H9 (cell line): Measurements from ENCODE around the gene CDH5. TPM values are rescaled to one million over a fixed set of nuclear protein-coding genes. Genes with fewer than 3 reads are reported as not detected.

Experiments used
- DNase-seq: peaks from one replicate; pipeline ENCODE4 v3.0.0-alpha.2; 2017
- H2AFZ ChIP-seq: one replicate; pipeline ENCODE4 v1.6.1; 2013; ENCODE audit warnings: mild to moderate bottlenecking, low read length, control low read depth, moderate library complexity
- H2AK5ac ChIP-seq: 2 replicates; pipeline ENCODE4 v1.6.1; 2013; ENCODE audit warnings: low read length, control low read depth, mixed read lengths; ENCODE audit not compliant: insufficient read length
- H2BK120ac ChIP-seq: one replicate; pipeline ENCODE4 v1.6.1; 2013; ENCODE audit warnings: low read depth, mild to moderate bottlenecking, low read length, control low read depth, inconsistent platforms; ENCODE audit not compliant: poor library complexity, severe bottlenecking
- H2BK12ac ChIP-seq: 2 replicates; pipeline ENCODE4 v1.6.1; 2013; ENCODE audit warnings: low read length, control low read depth, mixed read lengths, low read depth; ENCODE audit not compliant: insufficient read length
- H2BK15ac ChIP-seq: 2 replicates; pipeline ENCODE4 v1.6.1; 2013; ENCODE audit warnings: low read depth, low read length, control low read depth
- H2BK20ac ChIP-seq: one replicate; pipeline ENCODE4 v1.6.1; 2013; ENCODE audit warnings: low read depth, mild to moderate bottlenecking, low read length, control low read depth, inconsistent platforms; ENCODE audit not compliant: poor library complexity, severe bottlenecking
- H2BK5ac ChIP-seq: 2 replicates; pipeline ENCODE4 v1.6.1; 2013; ENCODE audit warnings: low read length, control low read depth, mixed read lengths; ENCODE audit not compliant: insufficient read length
- H3K14ac ChIP-seq: 2 replicates; pipeline ENCODE4 v1.6.1; 2013; ENCODE audit warnings: low read length, control low read depth; ENCODE audit not compliant: insufficient read depth
- H3K18ac ChIP-seq: 2 replicates; pipeline ENCODE4 v1.6.1; 2013; ENCODE audit warnings: low read depth, mild to moderate bottlenecking, mixed read lengths, low read length, control low read depth; ENCODE audit not compliant: insufficient read length
- H3K23ac ChIP-seq: 2 replicates; pipeline ENCODE4 v1.6.1; 2013; ENCODE audit warnings: low read length, control low read depth, mixed read lengths, low read depth; ENCODE audit not compliant: insufficient read length
- H3K23me2 ChIP-seq: 2 replicates; pipeline ENCODE4 v1.6.1; 2013; ENCODE audit warnings: low read depth, mild to moderate bottlenecking, mixed read lengths, low read length, control low read depth; ENCODE audit not compliant: insufficient read length, poor library complexity, severe bottlenecking
- H3K27ac ChIP-seq: 2 replicates; pipeline ENCODE4 v1.5.1; 2013; ENCODE audit warnings: low read length, control low read depth, mixed read lengths, low read depth; ENCODE audit not compliant: insufficient read length
- H3K27me3 ChIP-seq: 2 replicates; pipeline ENCODE4 v1.6.1; 2013; ENCODE audit warnings: low read length, control low read depth, inconsistent platforms; ENCODE audit not compliant: insufficient read depth
- H3K4ac ChIP-seq: 2 replicates; pipeline ENCODE4 v1.6.1; 2013; ENCODE audit warnings: low read depth, mild to moderate bottlenecking, control low read depth, inconsistent platforms, low read length, moderate library complexity
- H3K4me1 ChIP-seq: 2 replicates; pipeline ENCODE4 v1.6.1; 2013; ENCODE audit warnings: low read length, control low read depth, inconsistent platforms; ENCODE audit not compliant: insufficient read depth
- H3K4me2 ChIP-seq: 2 replicates; pipeline ENCODE4 v1.6.1; 2013; ENCODE audit warnings: low read length, control low read depth, mixed read lengths; ENCODE audit not compliant: insufficient read length, insufficient read depth
- H3K56ac ChIP-seq: 2 replicates; pipeline ENCODE4 v1.6.1; 2013; ENCODE audit warnings: low read depth, mild to moderate bottlenecking, mixed read lengths, low read length, control low read depth; ENCODE audit not compliant: insufficient read length
- H3K79me1 ChIP-seq: 2 replicates; pipeline ENCODE4 v1.6.1; 2013; ENCODE audit warnings: low read depth, mild to moderate bottlenecking, moderate library complexity, low read length, control low read depth, inconsistent platforms; ENCODE audit not compliant: insufficient read depth, poor library complexity, severe bottlenecking
- H3K79me2 ChIP-seq: 2 replicates; pipeline ENCODE4 v1.6.1; 2013; ENCODE audit warnings: low read length, control low read depth, inconsistent platforms; ENCODE audit not compliant: insufficient read depth
- H3K9ac ChIP-seq: 2 replicates; pipeline ENCODE4 v1.6.1; 2013; ENCODE audit warnings: low read length, control low read depth, mixed read lengths; ENCODE audit not compliant: insufficient read length; ENCODE audit errors: extremely low read depth
- H3K9me3 ChIP-seq: one replicate; pipeline ENCODE4 v1.6.1; 2013; ENCODE audit warnings: low read depth, low read length, inconsistent platforms; ENCODE audit not compliant: control insufficient read depth
- H3T11ph ChIP-seq: one replicate; pipeline ENCODE4 v1.6.1; 2013; ENCODE audit warnings: mild to moderate bottlenecking, low read length, control low read depth, inconsistent platforms
- H4K20me1 ChIP-seq: one replicate; pipeline ENCODE4 v1.6.1; 2013; ENCODE audit not compliant: control insufficient read depth, insufficient read length, insufficient read depth
- H4K5ac ChIP-seq: 2 replicates; pipeline ENCODE4 v1.6.1; 2013; ENCODE audit warnings: low read depth, mild to moderate bottlenecking, mixed read lengths, low read length, control low read depth; ENCODE audit not compliant: insufficient read length
- H4K8ac ChIP-seq: replicated peaks from 2 replicates; pipeline ENCODE4 v1.6.1; 2013; ENCODE audit warnings: low read length, control low read depth, mixed read lengths, low read depth; ENCODE audit not compliant: insufficient read length
- H4K91ac ChIP-seq: 2 replicates; pipeline ENCODE4 v1.6.1; 2013; ENCODE audit warnings: low read depth, mild to moderate bottlenecking, moderate library complexity, mixed read lengths, low read length, control low read depth; ENCODE audit not compliant: insufficient read length
- H3K27ac Mint-ChIP-seq, 3 experiments: 2 replicates in 2 of 3; 3 replicates in 1 of 3; pipeline ENCODE4 v1.8.0; 2020 to 2021; ENCODE audit warnings: mixed read lengths in 3 of 3, mild to moderate bottlenecking in 1 of 3, moderate library complexity in 1 of 3
- H3K27me3 Mint-ChIP-seq: 2 replicates; pipeline ENCODE4 v1.8.0; 2021; ENCODE audit warnings: low read depth, mild to moderate bottlenecking, moderate library complexity, mixed read lengths
- H3K36me3 Mint-ChIP-seq, 3 experiments: 2 replicates in 2 of 3; 3 replicates in 1 of 3; pipeline ENCODE4 v1.8.0; 2020 to 2021; ENCODE audit warnings: low read depth in 3 of 3, mixed read lengths in 3 of 3; ENCODE audit not compliant: insufficient read depth in 1 of 3
- H3K4me1 Mint-ChIP-seq, 2 experiments: 2 replicates each; pipeline ENCODE4 v1.8.0; 2020; ENCODE audit warnings: mixed read lengths in 2 of 2
- H3K4me3 Mint-ChIP-seq, 2 experiments: 2 replicates in 1 of 2; 3 replicates in 1 of 2; pipeline ENCODE4 v1.8.0; 2020 to 2021; ENCODE audit warnings: mild to moderate bottlenecking in 2 of 2, mixed read lengths in 2 of 2, moderate library complexity in 1 of 2
- H3K9me3 Mint-ChIP-seq, 2 experiments: 2 replicates in 1 of 2; 3 replicates in 1 of 2; pipeline ENCODE4 v1.8.0; 2020; ENCODE audit warnings: mild to moderate bottlenecking in 2 of 2, mixed read lengths in 2 of 2, moderate library complexity in 1 of 2
- CTCF ChIP-seq: fragments of 200-600 bp; sonication (generic); conservative IDR thresholded peaks from 3 replicates; pipeline ENCODE4 v1.8.0; 2021; ENCODE audit warnings: antibody characterized with exemption, mild to moderate bottlenecking
- WGBS: extraction: QIAGEN DNeasy Blood & Tissue Kit; methylation state at CpG from one replicate; pipeline ENCODE4 v1.1.7; 2013; ENCODE audit warnings: missing lambda C conversion rate, low lambda C conversion rate, mixed read lengths; ENCODE audit not compliant: insufficient read length; ENCODE audit errors: extremely low coverage; 5-methylcytosine and 5-hydroxymethylcytosine counted together
- total RNA-seq: library from RNA; stranded (reverse); gene quantifications from 2 replicates; pipeline ENCODE4 v1.2.1, GENCODE V29; 2021

The CDH5 gene
- total RNA-seq, 1 experiment from 2014 or later = 0.20 TPM

GRCh38 chr16:66406534-66407221 lies 40.2 kb downstream of the CDH5 start:
- no CpG with 5 or more reads among the region's 35 CpGs for WGBS
- H4K8ac ChIP-seq = no peak overlapping the region
- H3K79me1 ChIP-seq = no peaks in the 10 kb centered on the region
- peak overlapping the region in 1 of 3 experiments; percentile 55; a peak in 1 of 7 replicates for H3K27ac Mint-ChIP-seq
- H3K4me1 Mint-ChIP-seq = peaks cover 7 to 13% of the 10 kb centered on the region in 2 experiments
- no peaks in the 10 kb centered on the region for H3K9me3 ChIP-seq
- H3K23me2 ChIP-seq = peaks cover 4% of the 10 kb centered on the region
- H3K56ac ChIP-seq = no peak overlapping the region
- no peak overlapping the region for H4K91ac ChIP-seq
- peaks cover 5 to 6% of the 10 kb centered on the region in 2 experiments; a peak in 3 of 5 replicates for H3K9me3 Mint-ChIP-seq
- no peak overlapping the region for H3K18ac ChIP-seq
- peak; percentile 91 for DNase-seq
- peak; percentile 92 for TF ChIP-seq CTCF
- no peak overlapping the region for H3K14ac ChIP-seq
- no peak overlapping the region for H2BK120ac ChIP-seq
- no peak overlapping the region for H2BK15ac ChIP-seq
- no peak overlapping the region for H3T11ph ChIP-seq
- no peak overlapping the region for H2BK5ac ChIP-seq
- H3K79me2 ChIP-seq = no peaks in the 10 kb centered on the region
- no peak overlapping the region for H3K4ac ChIP-seq
- no peak overlapping the region for H4K5ac ChIP-seq
- H3K23ac ChIP-seq = no peak overlapping the region
- H3K4me3 Mint-ChIP-seq = peak overlapping the region; percentile 73 to 90
- no peak overlapping the region for H3K27ac ChIP-seq
- H3K36me3 Mint-ChIP-seq = no peaks in the 10 kb centered on the region; a peak in 1 of 7 replicates
- H2BK12ac ChIP-seq = no peak overlapping the region
- no peaks in the 10 kb centered on the region for H4K20me1 ChIP-seq
- H3K4me1 ChIP-seq = peaks cover 3% of the 10 kb centered on the region; the same call in 1 of the 2 replicates
- H2AFZ ChIP-seq = peak overlapping the region; percentile 53
- peak overlapping the region; percentile 48 for H3K4me2 ChIP-seq
- no peaks in the 10 kb centered on the region for H3K27me3 ChIP-seq
- H2BK20ac ChIP-seq = no peak overlapping the region
- peaks cover 30% of the 10 kb centered on the region for H3K27me3 Mint-ChIP-seq
- H2AK5ac ChIP-seq = no peak overlapping the region
- H3K9ac ChIP-seq = no peak overlapping the region
